GM23338 (cell line): Measurements from ENCODE around the gene DMBT1. TPM values are rescaled to one million over a fixed set of nuclear protein-coding genes. Genes with fewer than 3 reads are reported as not detected.

Experiments used
- ATAC-seq: fragments of 200-7000 bp; cut with Tn5 transposase; 3 replicates; pipeline ENCODE4 v1.9.1; 2020
- DNase-seq: peaks from one replicate; pipeline ENCODE4 v3.0.0-alpha.2; 2015; ENCODE audit warnings: low spot score
- H2AFZ ChIP-seq: fragments of 200-600 bp; sonication (generic); 2 replicates; pipeline ENCODE4 v1.8.0; 2016; ENCODE audit warnings: antibody characterized with exemption, mild to moderate bottlenecking, moderate library complexity
- H3F3A ChIP-seq: fragments of 200-600 bp; sonication (generic); replicated peaks from 2 replicates; pipeline ENCODE4 v1.8.0; 2017; ENCODE audit warnings: antibody characterized with exemption, mixed run types, low read depth
- H3K27ac ChIP-seq: fragments of 200-600 bp; sonication (generic); 2 replicates; pipeline ENCODE4 v1.6.1; 2016; ENCODE audit warnings: low read depth
- H3K27me3 ChIP-seq: fragments of 200-600 bp; sonication (generic); 2 replicates; pipeline ENCODE4 v1.8.0; 2016; ENCODE audit warnings: mild to moderate bottlenecking, mixed run types, moderate library complexity; ENCODE audit not compliant: insufficient read depth
- H3K36me3 ChIP-seq: fragments of 200-600 bp; sonication (generic); 2 replicates; pipeline ENCODE4 v1.8.0; 2016; ENCODE audit warnings: mild to moderate bottlenecking; ENCODE audit not compliant: insufficient read depth
- H3K4me1 ChIP-seq: fragments of 200-600 bp; sonication (generic); 2 replicates; pipeline ENCODE4 v1.8.0; 2016; ENCODE audit warnings: mild to moderate bottlenecking, moderate library complexity; ENCODE audit not compliant: insufficient read depth
- H3K4me2 ChIP-seq: fragments of 200-600 bp; sonication (generic); 2 replicates; pipeline ENCODE4 v1.7.1; 2017; ENCODE audit warnings: mixed run types
- H3K4me3 ChIP-seq: fragments of 200-600 bp; sonication (generic); 2 replicates; pipeline ENCODE4 v1.6.1; 2016; ENCODE audit warnings: mixed run types
- H3K79me2 ChIP-seq: fragments of 200-600 bp; sonication (generic); replicated peaks from 2 replicates; pipeline ENCODE4 v1.8.0; 2017; ENCODE audit warnings: mild to moderate bottlenecking; ENCODE audit not compliant: insufficient read depth
- H3K9me2 ChIP-seq: fragments of 200-600 bp; sonication (generic); 2 replicates; pipeline ENCODE4 v1.8.0; 2017; ENCODE audit not compliant: insufficient read depth
- H4K20me1 ChIP-seq: fragments of 200-600 bp; sonication (generic); replicated peaks from 2 replicates; pipeline ENCODE4 v1.8.0; 2017; ENCODE audit warnings: mild to moderate bottlenecking; ENCODE audit not compliant: insufficient read depth
- H3K27ac Mint-ChIP-seq: 2 replicates; pipeline ENCODE4 v1.8.0; 2020; ENCODE audit warnings: inconsistent platforms, mild to moderate bottlenecking, moderate library complexity, mixed read lengths
- H3K27me3 Mint-ChIP-seq: 3 replicates; pipeline ENCODE4 v1.8.0; 2022; ENCODE audit warnings: low read depth, mild to moderate bottlenecking, moderate library complexity, mixed read lengths, inconsistent platforms; ENCODE audit not compliant: insufficient read depth, poor library complexity
- H3K36me3 Mint-ChIP-seq: 3 replicates; pipeline ENCODE4 v1.8.0; 2021; ENCODE audit warnings: low read depth, mild to moderate bottlenecking, inconsistent platforms, moderate library complexity, mixed read lengths
- H3K4me1 Mint-ChIP-seq: 3 replicates; pipeline ENCODE4 v1.8.0; 2020; ENCODE audit warnings: mild to moderate bottlenecking, inconsistent platforms, mixed read lengths
- H3K4me3 Mint-ChIP-seq: 3 replicates; pipeline ENCODE4 v1.8.0; 2021; ENCODE audit warnings: moderate library complexity, mild to moderate bottlenecking, inconsistent platforms, mixed read lengths
- H3K9me3 Mint-ChIP-seq: 3 replicates; pipeline ENCODE4 v1.8.0; 2020; ENCODE audit warnings: moderate library complexity, mild to moderate bottlenecking, inconsistent platforms, mixed read lengths
- CREB1 ChIP-seq: fragments of 250-450 bp; sonication (Bioruptor Pico); IDR thresholded peaks from 2 replicates; pipeline ENCODE4 v1.5.0; 2020; ENCODE audit warnings: low read depth, mild to moderate bottlenecking, moderate library complexity
- CTCF ChIP-seq, 2 experiments: fragments of 200-600 bp in 1 of 2; sonication (generic) in 1 of 2; conservative IDR thresholded peaks; 2 replicates each; pipeline versions ENCODE4 v1.5.1 to v1.6.1; 2016 to 2017; ENCODE audit warnings: antibody characterized with exemption in 2 of 2, low read depth in 2 of 2, mild to moderate bottlenecking in 2 of 2, moderate library complexity in 1 of 2
- ETS1 ChIP-seq: IDR thresholded peaks from 2 replicates; pipeline ENCODE4 v1.6.1; 2016; ENCODE audit warnings: antibody characterized with exemption
- EZH2 ChIP-seq: fragments of 200-600 bp; sonication (generic); IDR thresholded peaks from one replicate; pipeline ENCODE4 v1.8.0; 2017; ENCODE audit warnings: antibody characterized with exemption, mild to moderate bottlenecking, low read depth; ENCODE audit not compliant: unreplicated experiment
- EZH2phosphoT487 ChIP-seq: fragments of 200-600 bp; sonication (generic); IDR thresholded peaks from one replicate; pipeline ENCODE4 v1.8.1; 2018; ENCODE audit warnings: antibody characterized with exemption; ENCODE audit not compliant: unreplicated experiment
- NANOG ChIP-seq: IDR thresholded peaks from 2 replicates; pipeline ENCODE4 v1.6.1; 2016; ENCODE audit warnings: antibody characterized with exemption, borderline replicate concordance
- POLR2AphosphoS5 ChIP-seq: IDR thresholded peaks from 2 replicates; pipeline ENCODE4 v1.6.1; 2016; ENCODE audit warnings: antibody characterized with exemption, low read depth
- REST ChIP-seq: IDR thresholded peaks from one replicate; pipeline ENCODE4 v1.6.1; 2018; ENCODE audit warnings: antibody characterized with exemption; ENCODE audit not compliant: unreplicated experiment
- STAT1 ChIP-seq: IDR thresholded peaks from one replicate; pipeline ENCODE4 v1.6.1; 2016; ENCODE audit warnings: antibody characterized with exemption; ENCODE audit not compliant: unreplicated experiment
- ZNF114 ChIP-seq: fragments of 250-450 bp; sonication (Bioruptor Pico); IDR thresholded peaks from 2 replicates; pipeline ENCODE4 v1.5.0; 2020; ENCODE audit warnings: mild to moderate bottlenecking, moderate library complexity
- ZNF331 ChIP-seq: fragments of 250-450 bp; sonication (Bioruptor Pico); IDR thresholded peaks from 2 replicates; pipeline ENCODE4 v1.5.0; 2020; ENCODE audit warnings: low read depth, mild to moderate bottlenecking, moderate library complexity
- ZNF462 ChIP-seq: fragments of 250-450 bp; sonication (Bioruptor Pico); IDR thresholded peaks from 2 replicates; pipeline ENCODE4 v1.5.0; 2020; ENCODE audit warnings: mild to moderate bottlenecking, moderate library complexity
- polyA plus RNA-seq: library from polyadenylated mRNA; unstranded; fragments of >200 nt; fragmentation: Nextera tagmentation; extraction: Ambion mirVana; gene quantifications from 2 replicates; pipeline ENCODE4 v1.2.1, GENCODE V29; 2016
- total RNA-seq: library from RNA; depleted of rRNA; stranded (reverse); fragments of >200 nt; shearing (Covaris generic); gene quantifications from 2 replicates; pipeline ENCODE4 v1.2.3, GENCODE V29; 2014

DMBT1 gene
- total and polyA plus RNA-seq, 2 experiments from 2014 or later: 0.03 to 0.05 TPM

- no peak for TF ChIP-seq ZNF462
- TF ChIP-seq ZNF331 (CRISPR knock-in tag): no peak
Measured at GRCh38 chr10:122515022-122515424, 45.5 kb upstream of the DMBT1 start (continued).

- Histone ChIP-seq H3K36me3 (no peaks in the 10 kb centered on the region), H2AFZ (no peak overlapping the region), H3K27me3 (no peaks in the 10 kb centered on the region), H3K9me2 (no peaks in the 10 kb centered on the region), H3K4me1 (no peaks in the 10 kb centered on the region), H3F3A (no peaks in the 10 kb centered on the region), H3K4me2 (no peak overlapping the region), H3K79me2 (no peaks in the 10 kb centered on the region), H3K4me3 (no peak overlapping the region), H3K27ac (no peak overlapping the region), H4K20me1 (no peaks in the 10 kb centered on the region)
- Mint-ChIP-seq H3K9me3 (no peaks in the 10 kb centered on the region), H3K4me1 (no peaks in the 10 kb centered on the region), H3K27ac (no peak overlapping the region), H3K4me3 (no peak overlapping the region), H3K27me3 (no peaks in the 10 kb centered on the region), H3K36me3 (no peaks in the 10 kb centered on the region)
- no peak for ATAC-seq
- TF ChIP-seq ZNF331 (CRISPR knock-in tag) (no peak), STAT1 (no peak), EZH2phosphoT487 (no peak), REST (no peak), CREB1 (no peak), ZNF114 (no peak), EZH2 (no peak), NANOG (no peak), ETS1 (no peak), CTCF (conservative IDR thresholded peaks at IDR 0.05; ENCODE audit: low read depth in 2 of 2) (no peak), POLR2AphosphoS5 (no peak)
- DNase-seq: no peak
Measured at GRCh38 chr10:122515588-122516231, 44.8 kb upstream of the DMBT1 start.
